Osteoblast (primary cell): ENCODE results near the gene YY1. TPM values are rescaled to one million over a fixed set of nuclear protein-coding genes. Genes with fewer than 3 reads are reported as not detected.
A peak's percentile ranks its signal among the peaks of the same experiment; 100 is the strongest.

Source experiments
- DNase-seq: peaks from one replicate; pipeline ENCODE4 v3.0.0; 2011; ENCODE audit warnings: low spot score, mixed read lengths; ENCODE audit not compliant: insufficient read length; ENCODE audit errors: missing footprints
- H2AFZ ChIP-seq: 2 replicates; pipeline ENCODE4 v1.6.0; 2011; ENCODE audit warnings: mild to moderate bottlenecking, low read length
- H3K27ac ChIP-seq: 2 replicates; pipeline ENCODE4 v1.5.1; 2011; ENCODE audit warnings: mild to moderate bottlenecking, low read depth, low read length, moderate library complexity
- H3K27me3 ChIP-seq: 2 replicates; pipeline ENCODE4 v1.6.0; 2012; ENCODE audit warnings: mild to moderate bottlenecking, control low read depth, inconsistent platforms, low read length, moderate library complexity; ENCODE audit not compliant: insufficient read depth
- H3K36me3 ChIP-seq: 2 replicates; pipeline ENCODE4 v1.5.1; 2011; ENCODE audit warnings: mild to moderate bottlenecking, low read length, control low read depth, moderate library complexity; ENCODE audit not compliant: insufficient read depth
- H3K4me1 ChIP-seq: 2 replicates; pipeline ENCODE4 v1.5.1; 2011; ENCODE audit warnings: mild to moderate bottlenecking, low read length, control low read depth, moderate library complexity; ENCODE audit not compliant: insufficient read depth
- H3K4me2 ChIP-seq: 2 replicates; pipeline ENCODE4 v1.6.0; 2011; ENCODE audit warnings: mild to moderate bottlenecking, low read length; ENCODE audit not compliant: insufficient read depth
- H3K4me3 ChIP-seq: fragments of 200-600 bp; sonication (generic); 3 replicates; pipeline ENCODE4 v1.5.1; 2012; ENCODE audit warnings: mild to moderate bottlenecking, low read length, inconsistent platforms; ENCODE audit not compliant: insufficient read depth
- H3K79me2 ChIP-seq: 2 replicates; pipeline ENCODE4 v1.6.0; 2012; ENCODE audit warnings: mild to moderate bottlenecking, low read length, control low read depth, inconsistent platforms; ENCODE audit not compliant: insufficient read depth
- H3K9me3 ChIP-seq: 2 replicates; pipeline ENCODE4 v1.5.1; 2011; ENCODE audit warnings: low read depth, low read length, control low read depth
- H4K20me1 ChIP-seq: 2 replicates; pipeline ENCODE4 v1.6.0; 2012; ENCODE audit warnings: mild to moderate bottlenecking, low read length, control low read depth; ENCODE audit not compliant: insufficient read depth
- total RNA-seq: library from RNA; depleted of rRNA; stranded (reverse); fragments of >200 nt; gene quantifications from 2 replicates; pipeline ENCODE4 v1.2.3, GENCODE V29; 2012
- TF ChIP-seq, protein P1 (sequence below): IDR thresholded peaks from 2 replicates; pipeline ENCODE4 v1.5.1; 2011; ENCODE audit warnings: mild to moderate bottlenecking, low read depth, low read length, moderate library complexity; ENCODE audit errors: extremely low read depth

The YY1 gene
- total RNA-seq, 1 donor, result 45.2 TPM

DNA sequence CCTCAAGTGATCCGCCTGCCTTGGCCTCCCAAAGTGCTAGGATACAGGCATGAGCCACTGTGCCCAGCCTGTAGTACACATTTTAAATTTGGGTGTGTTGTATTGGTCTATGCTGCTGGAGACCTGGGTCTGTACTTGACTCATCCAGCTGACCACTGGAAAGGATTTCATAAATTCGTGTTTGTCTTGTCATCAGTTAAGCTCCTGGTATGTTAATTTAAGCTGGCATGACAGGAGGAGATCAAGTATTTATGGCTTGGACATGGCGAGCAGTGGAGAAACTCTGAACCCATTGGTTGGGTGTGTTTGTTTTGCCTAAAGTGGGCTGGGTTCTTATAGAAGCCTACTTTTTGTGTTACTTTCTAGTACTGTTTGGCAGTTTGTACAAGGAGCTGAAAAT is 24.2 kb downstream of the YY1 start:
- Histone ChIP-seq H3K27ac (no peak overlapping the region), H4K20me1 (peaks cover 58% of the 10 kb centered on the region), H3K4me3 (no peak overlapping the region), H3K4me2 (no peak overlapping the region), H3K27me3 (no peaks in the 10 kb centered on the region), H2AFZ (no peak overlapping the region), H3K36me3 (peaks cover 10% of the 10 kb centered on the region), H3K79me2 (peaks cover 95% of the 10 kb centered on the region), H3K4me1 (peaks cover 19% of the 10 kb centered on the region), H3K9me3 (no peaks in the 10 kb centered on the region)
- TF ChIP-seq, protein P1, sequence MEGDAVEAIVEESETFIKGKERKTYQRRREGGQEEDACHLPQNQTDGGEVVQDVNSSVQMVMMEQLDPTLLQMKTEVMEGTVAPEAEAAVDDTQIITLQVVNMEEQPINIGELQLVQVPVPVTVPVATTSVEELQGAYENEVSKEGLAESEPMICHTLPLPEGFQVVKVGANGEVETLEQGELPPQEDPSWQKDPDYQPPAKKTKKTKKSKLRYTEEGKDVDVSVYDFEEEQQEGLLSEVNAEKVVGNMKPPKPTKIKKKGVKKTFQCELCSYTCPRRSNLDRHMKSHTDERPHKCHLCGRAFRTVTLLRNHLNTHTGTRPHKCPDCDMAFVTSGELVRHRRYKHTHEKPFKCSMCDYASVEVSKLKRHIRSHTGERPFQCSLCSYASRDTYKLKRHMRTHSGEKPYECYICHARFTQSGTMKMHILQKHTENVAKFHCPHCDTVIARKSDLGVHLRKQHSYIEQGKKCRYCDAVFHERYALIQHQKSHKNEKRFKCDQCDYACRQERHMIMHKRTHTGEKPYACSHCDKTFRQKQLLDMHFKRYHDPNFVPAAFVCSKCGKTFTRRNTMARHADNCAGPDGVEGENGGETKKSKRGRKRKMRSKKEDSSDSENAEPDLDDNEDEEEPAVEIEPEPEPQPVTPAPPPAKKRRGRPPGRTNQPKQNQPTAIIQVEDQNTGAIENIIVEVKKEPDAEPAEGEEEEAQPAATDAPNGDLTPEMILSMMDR, result no peak
- DNase-seq, result peak; percentile 85

- H3K9me3 ChIP-seq, result no peaks in the 10 kb centered on the region
- TF ChIP-seq, protein P1, result no peak
- H3K79me2 ChIP-seq, result peaks cover 90% of the 10 kb centered on the region
- no peak overlapping the region for H2AFZ ChIP-seq
- H3K27ac ChIP-seq, result peak overlapping the region; percentile 80
- H3K4me1 ChIP-seq, result peaks cover 24% of the 10 kb centered on the region
- H3K27me3 ChIP-seq, result no peaks in the 10 kb centered on the region
- no peak for DNase-seq
- peaks cover 10% of the 10 kb centered on the region for H3K36me3 ChIP-seq
- H3K4me3 ChIP-seq, result no peak overlapping the region
- peak overlapping the region; percentile 7 for H3K4me2 ChIP-seq
- H4K20me1 ChIP-seq, result peaks cover 49% of the 10 kb centered on the region
These were observed 29.0 kb downstream of the YY1 start for GRCh38 chr14:100267990-100268389.

- H3K79me2 ChIP-seq, result peaks cover 90% of the 10 kb centered on the region
These were observed 29.8 kb downstream of the YY1 start for GRCh38 chr14:100268591-100269207.

DNA sequence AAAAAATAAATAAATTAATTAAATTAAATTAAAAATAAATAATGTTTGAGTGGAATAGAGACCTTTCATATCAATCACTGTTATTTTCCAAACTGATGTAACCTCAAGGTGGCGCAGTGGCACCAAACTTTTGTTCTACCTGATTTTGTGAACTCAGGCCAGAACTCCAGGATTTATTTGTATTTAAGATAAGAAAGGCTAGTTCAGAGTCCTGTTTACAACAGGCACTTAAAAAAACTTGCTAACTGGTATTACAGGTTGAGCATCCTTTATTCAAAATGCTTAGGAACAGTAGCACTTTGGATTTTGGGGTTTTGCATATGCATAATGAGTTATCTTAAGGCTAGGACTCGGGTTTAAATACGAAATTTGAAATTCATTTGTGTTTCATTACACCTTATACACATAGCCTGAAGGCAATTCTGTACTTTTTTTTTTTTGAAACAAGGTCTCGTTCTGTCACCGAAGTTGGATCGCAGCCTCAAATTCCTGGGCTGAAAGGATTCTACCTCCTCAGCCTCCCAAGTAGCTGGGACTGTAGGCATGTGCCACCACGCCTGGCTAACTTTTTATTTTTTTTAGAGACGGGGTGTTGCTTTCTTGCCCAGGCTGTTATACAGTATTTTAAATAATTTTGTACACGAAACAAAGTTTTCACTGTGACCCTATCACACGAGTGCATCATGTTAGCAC is 32.4 kb downstream of the YY1 start:
- peak; percentile 32 for DNase-seq
- Histone ChIP-seq H3K4me2 (no peak overlapping the region), H3K4me1 (peaks cover 18% of the 10 kb centered on the region), H3K4me3 (no peak overlapping the region), H3K36me3 (peaks cover 8% of the 10 kb centered on the region), H3K27me3 (no peaks in the 10 kb centered on the region), H3K79me2 (peaks cover 91% of the 10 kb centered on the region), H2AFZ (no peak overlapping the region), H3K9me3 (no peaks in the 10 kb centered on the region), H4K20me1 (peaks cover 58% of the 10 kb centered on the region), H3K27ac (no peak overlapping the region)
- TF ChIP-seq, protein P1, result peak; percentile 33

More at GRCh38 chr14:100268591-100269207, 29.8 kb downstream of the YY1 start:
- H3K27ac ChIP-seq, result peak overlapping the region; percentile 80
- no peaks in the 10 kb centered on the region for H3K27me3 ChIP-seq
- TF ChIP-seq, protein P1, result no peak
- peaks cover 47% of the 10 kb centered on the region for H4K20me1 ChIP-seq
- peak overlapping the region; percentile 66 for H3K4me2 ChIP-seq
- DNase-seq, result peak; percentile 73
- H3K4me3 ChIP-seq, result peak overlapping the region; percentile 2
- peaks cover 7% of the 10 kb centered on the region for H3K36me3 ChIP-seq
- no peak overlapping the region for H2AFZ ChIP-seq
- H3K4me1 ChIP-seq, result peaks cover 18% of the 10 kb centered on the region
- no peaks in the 10 kb centered on the region for H3K9me3 ChIP-seq
